ENCODE results near the gene RAB4A. TPM values are rescaled to one million over a fixed set of nuclear protein-coding genes. Genes with fewer than 3 reads are reported as not detected.

Gene RAB4A
- total and polyA plus RNA-seq, 2 of the 13 experiments (the other 11 are each of a cell fraction or from before 2014, with no cell fraction given) = 56.0 to 80.1 TPM

- DNase-seq (ENCODE audit: low spot score) = no peak
- ChIA-PET POLR2A (interaction anchor here (0.9 kb wide), 1 partner anchor 246 kb away, joined by 3 read pairs; the partner anchor contains the start of gene NUP133), CTCF (ENCODE audit: low intra/inter-chr PET ratio, low total read pairs) (no interaction called here)
- in situ Hi-C loops (cut with HindIII; ENCODE audit: extremely low pct_ligation_motif_present, low pct_unique_long_range_greater_than_20kb) = no loop called here
- Histone ChIP-seq H3K9ac (ENCODE audit: insufficient read depth, low read depth, low read length) (no peak overlapping the region), H3K79me2 (ENCODE audit: insufficient read depth, low read length) (no peaks in the 10 kb centered on the region), H4K20me1 (ENCODE audit: insufficient read depth, low read length) (no peaks in the 10 kb centered on the region), H3K4me3 (replicated peaks in 1 of 3; ENCODE audit: insufficient read depth in 1 of 3, low read depth in 2 of 3, low read length in 3 of 3) (no peak overlapping the region), H3K27ac (ENCODE audit: extremely low read length, insufficient read depth, low read length) (no peak overlapping the region), H3K9me3 (ENCODE audit: low read length) (peaks cover 5% of the 10 kb centered on the region), H3K4me2 (ENCODE audit: low read depth, low read length) (no peak overlapping the region), H3K27me3 (ENCODE audit: control insufficient read depth in 1 of 2, insufficient read depth in 2 of 2, low read length in 2 of 2) (no peaks in the 10 kb centered on the region), H3K36me3 (replicated peaks in 1 of 2; ENCODE audit: control insufficient read depth in 1 of 2, insufficient read depth in 2 of 2, low read length in 2 of 2) (0 out of 5 replicates have a peak, but pooled peaks cover 0 to under 1% of the 10 kb centered on the region in 2 experiments), H2AFZ (ENCODE audit: low read length) (no peak overlapping the region), H3K4me1 (ENCODE audit: insufficient read depth, low read length) (peaks cover 26% of the 10 kb centered on the region)
- no peak for FAIRE-seq
- TF ChIP-seq TBX3 (IDR thresholded peaks at IDR 0.05; ENCODE audit: borderline replicate concordance) = no peak
- peak; percentile 46; the same call in 1 of the 2 replicates for TF ChIP-seq ZNF629 (CRISPR knock-in tag; conservative IDR thresholded peaks at IDR 0.05)
- intact Hi-C loops (cut with micrococcal nuclease; ENCODE audit: unreplicated experiment) = no loop called here
- 99% methylated on average over 2 of the region's 2 CpGs for WGBS (ENCODE audit: low lambda C conversion rate)
- no peak for ATAC-seq
- BruUV-seq (replicated peaks) = no TSS peak
These were observed 8.7 kb upstream of the RAB4A start for GRCh38 chr1:229262239-229262638.

GRCh38 chr1:229263254-229263653 is 7.7 kb upstream of the RAB4A start:
- no peak for TF ChIP-seq JUN (CRISPR knock-in tag; IDR thresholded peaks at IDR 0.05)
- no peak for TF ChIP-seq ZNF768 (CRISPR knock-in tag; IDR thresholded peaks at IDR 0.05)
- no peak for TF ChIP-seq ZNF224 (CRISPR knock-in tag; IDR thresholded peaks at IDR 0.05)
- peaks cover 9% of the 10 kb centered on the region for H3K9me3 ChIP-seq (ENCODE audit: low read length)
- in situ Hi-C loops (cut with HindIII; ENCODE audit: extremely low pct_ligation_motif_present, low pct_unique_long_range_greater_than_20kb) = no loop called here

More at GRCh38 chr1:229263254-229263653, 7.7 kb upstream of the RAB4A start:
- ChIA-PET POLR2A (no interaction called here), CTCF (ENCODE audit: low intra/inter-chr PET ratio, low total read pairs) (no interaction called here)
- BruUV-seq (replicated peaks) = no TSS peak
- 0 out of 5 replicates have a peak, but pooled peaks cover 0 to 3% of the 10 kb centered on the region in 2 experiments for H3K36me3 ChIP-seq (replicated peaks in 1 of 2; ENCODE audit: control insufficient read depth in 1 of 2, insufficient read depth in 2 of 2, low read length in 2 of 2)
- H3K4me1 ChIP-seq (ENCODE audit: insufficient read depth, low read length) = peaks cover 20% of the 10 kb centered on the region
- no peaks in the 10 kb centered on the region for H3K79me2 ChIP-seq (ENCODE audit: insufficient read depth, low read length)
- intact Hi-C loops (cut with micrococcal nuclease; ENCODE audit: unreplicated experiment) = no loop called here
- no peak overlapping the region for H3K27ac ChIP-seq (ENCODE audit: extremely low read length, insufficient read depth, low read length)
- no peak overlapping the region for H2AFZ ChIP-seq (ENCODE audit: low read length)
- no peaks in the 10 kb centered on the region for H4K20me1 ChIP-seq (ENCODE audit: insufficient read depth, low read length)
- FAIRE-seq = no peak
- H3K9ac ChIP-seq (ENCODE audit: insufficient read depth, low read depth, low read length) = no peak overlapping the region
- ATAC-seq = no peak
- H3K4me3 ChIP-seq (replicated peaks in 1 of 3; ENCODE audit: insufficient read depth in 1 of 3, low read depth in 2 of 3, low read length in 3 of 3) = no peak overlapping the region
- no peak overlapping the region for H3K4me2 ChIP-seq (ENCODE audit: low read depth, low read length)
- H3K27me3 ChIP-seq (ENCODE audit: control insufficient read depth in 1 of 2, insufficient read depth in 2 of 2, low read length in 2 of 2) = no peaks in the 10 kb centered on the region
- DNase-seq (ENCODE audit: low spot score) = no peak

All from HepG2 (cell line).